SK-MEL-5 (cell line): ENCODE measurements around the gene RWDD4. TPM values are rescaled to one million over a fixed set of nuclear protein-coding genes. Genes with fewer than 3 reads are reported as not detected.

ENCODE experiments used
- small RNA-seq, 2 experiments: library from RNA; depleted of rRNA; stranded (forward); fragments of <200 nt; gene quantifications; one replicate each; pipeline ENCODE3, GENCODE V24; 2014
- total RNA-seq: library from RNA; depleted of rRNA; stranded (reverse); fragments of >200 nt; shearing (Covaris generic); gene quantifications from 2 replicates; pipeline ENCODE4 v1.2.3, GENCODE V29; 2014; rRNA removed

Gene RWDD4
- total RNA-seq, 1 experiment from 2014 or later = 32.5 TPM

Small RNA genes lying within 50 kb of the gene (small RNA-seq; reads per million reads assigned to genes)
- gene RNU6-1053P (0 reads per million in 2 experiments), gene RNU6-335P (0 reads per million in 2 experiments), gene RNU6-479P (0 reads per million in 2 experiments)

Other genes starting within 250 kb of the RWDD4 start
- 14.2 and 15.6 TPM in 2 replicates for gene CDKN2AIP, start 214.5 kb downstream of the RWDD4 start, total RNA-seq
- 9.0 and 9.7 TPM in 2 replicates for gene ING2, start 154.1 kb downstream of the RWDD4 start, total RNA-seq
- 45.4 and 47.3 TPM in 2 replicates for gene TRAPPC11, start 108 bp upstream of the RWDD4 start, total RNA-seq
- gene STOX2, start 246.1 kb upstream of the RWDD4 start, total RNA-seq = 2.1 and 2.5 TPM in 2 replicates